Stimulated activated CD4-positive, alpha-beta T cell treated with anti-CD3 and anti-CD28 coated beads, Interleukin-1b, Interleukin-23, amount 100 ng/mL, for 24 hours (primary cell): Measurements from ENCODE around the gene ABHD16A.

Experiments
- DNase-seq, 4 experiments: peaks; one replicate each; pipeline ENCODE4 v3.0.0-alpha.2; 2020; ENCODE audit warnings: low read depth in 4 of 4, low spot score in 1 of 4

The ABHD16A gene

GRCh38 chr6:31690231-31691077 lies 12.7 kb downstream of the ABHD16A start:
- no peak for DNase-seq

- DNase-seq = no peak
Measured at GRCh38 chr6:31689249-31690110, 13.6 kb downstream of the ABHD16A start.

- DNase-seq = no peak
Measured at GRCh38 chr6:31687860-31688693, 15.0 kb downstream of the ABHD16A start.

GRCh38 chr6:31687321-31687720 lies 15.8 kb downstream of the ABHD16A start:
- DNase-seq = no peak

- DNase-seq = no peak
Measured at GRCh38 chr6:31686483-31686882, 16.6 kb downstream of the ABHD16A start.

- no peak for DNase-seq
Measured at GRCh38 chr6:31683591-31683990, 19.5 kb downstream of the ABHD16A start.

- no peak for DNase-seq
Measured at GRCh38 chr6:31681135-31681671, 21.9 kb downstream of the ABHD16A start.

GRCh38 chr6:31680226-31681134 lies 22.6 kb downstream of the ABHD16A start, which contains the start of gene LY6G5C:
Gene LY6G5C, minus strand, starts transcription at chr6:31681067. Its CDS starts 694 bp downstream, at chr6:31680373.
- peak in 2 of 4 experiments; percentile 43 for DNase-seq

- no peak for DNase-seq
Measured at GRCh38 chr6:31677955-31678354, 25.2 kb downstream of the ABHD16A start.

GRCh38 chr6:31676904-31677303 lies 26.2 kb downstream of the ABHD16A start:
- no peak for DNase-seq

- DNase-seq = no peak
Measured at GRCh38 chr6:31676322-31676903, 26.7 kb downstream of the ABHD16A start.

GRCh38 chr6:31669676-31670075 lies 33.4 kb downstream of the ABHD16A start, which contains the start of gene LY6G5B:
Gene LY6G5B, plus strand, starts transcription at chr6:31669976. Its CDS starts 975 bp downstream, at chr6:31670951.
- no peak for DNase-seq

GRCh38 chr6:31666337-31666965 lies 36.7 kb downstream of the ABHD16A start:
- no peak for DNase-seq

GRCh38 chr6:31665501-31666336 lies 37.4 kb downstream of the ABHD16A start, which contains the start of gene CSNK2B:
Gene CSNK2B, plus strand, starts transcription at chr6:31666080. Its CDS starts 752 bp downstream, at chr6:31666832.
- DNase-seq = peak; percentile 82 to 97 (median 94)

- DNase-seq = peak; percentile 69 to 87 (median 82)
Measured at GRCh38 chr6:31664790-31665500, 38.2 kb downstream of the ABHD16A start, which contains the start of gene GPANK1. Gene GPANK1, minus strand, starts transcription at chr6:31664997. Its CDS starts 519 bp downstream, at chr6:31664478.

- no peak for DNase-seq
Measured at GRCh38 chr6:31663961-31664789, 38.9 kb downstream of the ABHD16A start.
